ENCODE data around the gene ZNF184.

The ZNF184 gene

DNA sequence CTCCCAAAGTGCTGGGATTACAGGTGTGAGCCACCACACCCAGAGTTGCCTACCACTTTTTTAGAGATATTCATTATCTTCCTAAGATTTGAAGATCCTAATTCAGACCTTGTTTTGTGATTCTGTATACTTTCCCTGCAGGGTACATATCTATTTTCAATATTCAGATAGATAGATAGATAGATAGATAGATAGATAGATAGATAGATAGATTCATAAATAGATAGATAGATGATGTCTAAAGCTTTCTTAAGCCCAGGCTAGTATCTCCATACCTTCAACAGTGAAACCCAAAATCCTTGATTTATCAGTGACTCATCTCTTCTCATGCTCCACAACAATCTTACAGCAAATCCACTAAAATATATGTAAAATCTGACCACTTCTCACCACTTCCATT is 53.5 kb downstream of the ZNF184 start:
- DNase-seq = no peak

DNA sequence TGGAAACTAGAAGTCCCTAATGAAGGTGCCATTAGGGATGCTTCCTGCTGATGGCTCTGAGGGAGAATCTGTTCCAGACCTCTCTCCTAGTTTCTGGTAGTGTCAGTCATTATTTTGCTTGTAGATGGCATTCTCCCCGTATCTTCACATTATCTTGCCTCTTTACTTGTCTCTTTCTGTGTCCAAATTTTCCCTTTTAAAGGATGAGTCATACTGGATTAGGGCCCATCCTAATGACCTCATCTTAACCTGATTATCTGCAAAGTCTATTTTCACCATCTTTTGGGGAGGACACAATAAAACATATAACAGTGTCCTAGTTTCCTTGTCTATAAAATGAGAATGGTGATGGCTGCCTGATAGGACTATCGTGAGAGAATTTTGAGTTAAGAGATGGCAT is 57.0 kb downstream of the ZNF184 start:
- DNase-seq = no peak

DNA sequence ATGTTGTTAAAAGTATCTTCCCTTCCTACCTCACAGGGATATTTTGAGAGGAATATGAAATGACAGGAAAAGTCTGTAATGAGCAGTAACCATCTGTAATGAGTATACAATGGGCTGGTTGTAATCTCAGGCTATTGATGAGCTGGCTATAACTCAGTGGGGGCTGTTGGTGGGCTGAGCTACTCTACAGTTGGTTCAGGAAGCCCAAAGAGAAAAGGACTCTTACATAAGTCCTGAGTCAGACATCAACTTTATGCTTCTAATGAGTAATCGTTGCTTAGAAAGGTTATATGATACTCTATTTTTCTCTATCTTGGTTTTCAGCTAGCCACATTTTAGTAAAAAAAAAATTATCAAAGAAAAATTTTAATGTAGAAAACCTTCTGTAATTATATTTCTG is 57.9 kb downstream of the ZNF184 start:
- no peak for DNase-seq

- DNase-seq = no peak
Measured at GRCh38 chr6:27414300-27414699, 58.6 kb downstream of the ZNF184 start.

GRCh38 chr6:27407153-27407814 is 65.6 kb downstream of the ZNF184 start:
- no peak for DNase-seq

DNA sequence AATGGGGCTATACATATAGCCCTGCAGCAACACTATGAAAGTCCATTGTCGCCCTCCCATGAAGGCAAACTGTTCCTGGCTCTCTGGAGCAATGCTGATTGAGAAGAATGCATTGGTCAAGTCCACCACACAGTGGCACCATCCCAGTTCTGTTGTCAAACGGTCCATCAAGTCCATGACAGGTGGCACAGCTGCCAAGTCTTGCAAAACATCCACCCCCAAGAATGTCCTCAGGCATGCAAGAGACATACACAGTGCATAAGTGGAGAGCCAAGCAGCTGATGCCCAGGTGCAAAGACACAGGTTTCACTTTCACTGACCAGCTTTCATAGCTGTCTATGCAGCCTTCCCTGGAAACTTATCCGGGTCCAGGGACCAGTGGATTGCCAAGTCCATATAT is 66.8 kb downstream of the ZNF184 start:
- DNase-seq = no peak

GRCh38 chr6:27400877-27401642 is 71.8 kb downstream of the ZNF184 start:
- no peak for DNase-seq

Data from activated CD4-positive, alpha-beta T cell treated with anti-CD3 and anti-CD28 coated beads, Interleukin-2, amount 50 U/mL, for 4 hours (primary cell).